ENCODE measurements around the gene APBA3.

APBA3 gene

DNA sequence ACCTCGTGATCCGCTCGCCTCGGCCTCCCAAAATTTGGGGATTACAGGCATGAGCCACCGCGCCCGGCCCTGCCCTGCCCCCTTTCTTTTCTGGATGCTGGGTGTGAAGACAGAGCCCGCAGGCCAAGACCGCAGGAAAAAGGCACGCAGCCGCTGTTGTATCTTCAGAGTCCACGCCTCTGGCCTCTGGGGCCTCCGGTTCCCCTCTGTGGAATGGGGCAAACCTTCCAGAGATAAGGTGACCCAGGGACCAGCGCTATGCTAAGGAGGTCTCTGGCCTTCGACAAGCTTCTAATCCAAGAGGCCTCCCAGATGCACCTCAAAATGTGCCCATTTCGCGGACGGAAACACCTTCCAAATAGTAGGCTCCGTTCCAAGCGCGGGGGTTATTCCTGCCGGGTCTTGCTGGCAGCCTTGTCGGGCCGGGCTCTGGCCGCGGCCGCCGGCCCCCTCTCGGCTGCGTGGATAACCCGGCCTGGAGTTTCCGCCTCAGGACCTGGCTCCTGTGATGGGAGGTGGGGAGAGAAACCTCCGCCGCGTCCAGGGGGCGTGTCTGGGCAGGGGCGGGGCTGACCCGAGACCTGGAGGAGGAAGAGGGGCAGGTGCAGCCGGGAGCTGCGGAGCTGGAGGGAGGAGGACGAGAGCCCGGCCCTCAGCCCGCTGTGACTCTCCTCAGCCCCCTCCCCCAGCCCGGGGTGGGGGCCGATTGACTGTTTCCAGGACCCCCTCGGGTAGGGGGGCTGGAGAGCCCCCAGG is 40.2 kb downstream of the APBA3 start:
- WGBS, 2 experiments, result 24 to 26% methylated on average over 46 of the region's 46 CpGs
- Histone ChIP-seq H3K27ac (ENCODE audit: insufficient read depth, low read depth, low read length, poor library complexity, severe bottlenecking) (no peak overlapping the region), H3K4me3 (ENCODE audit: insufficient read depth, low read depth, low read length) (peak overlapping the region; percentile 48), H3K27me3 (ENCODE audit: control insufficient read depth, insufficient read depth, low read length, poor library complexity, severe bottlenecking) (peaks cover 15% of the 10 kb centered on the region), H3K4me1 (ENCODE audit: control insufficient read depth, insufficient read depth, low read length) (peaks cover 6% of the 10 kb centered on the region), H3K36me3 (ENCODE audit: control insufficient read depth, insufficient read depth, low read length) (no peaks in the 10 kb centered on the region), H3K9me3 (ENCODE audit: control insufficient read depth, low read length) (no peaks in the 10 kb centered on the region)

DNA sequence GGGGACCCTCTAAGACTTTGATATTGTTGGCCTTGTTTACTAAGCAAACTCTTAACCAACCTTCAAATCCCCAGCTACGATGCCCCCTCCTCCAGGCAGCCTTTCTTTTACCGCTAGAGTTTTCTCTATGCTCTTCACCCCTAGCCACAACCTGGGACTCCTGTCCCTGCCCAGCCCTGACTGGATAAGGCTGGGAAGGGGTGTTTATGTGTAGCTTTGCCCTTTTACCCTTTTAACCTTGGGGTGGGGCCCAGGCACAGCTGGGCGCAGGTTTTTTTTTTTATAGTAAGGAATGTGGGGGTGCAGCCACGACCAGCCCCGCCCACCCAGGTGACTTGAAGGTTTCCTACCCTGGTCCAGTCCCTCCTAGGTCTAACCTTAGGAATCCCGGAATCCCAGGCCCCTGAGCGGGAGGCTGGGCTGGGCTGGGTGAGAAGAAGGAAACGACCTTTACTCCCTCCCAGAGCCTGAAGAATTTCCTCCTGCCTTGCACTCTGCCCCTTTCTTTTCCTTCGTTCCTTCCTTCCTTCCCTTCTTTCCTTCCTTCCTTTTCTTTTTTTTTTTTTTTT is 41.1 kb downstream of the APBA3 start:
- no peak overlapping the region for H3K4me3 ChIP-seq (ENCODE audit: insufficient read depth, low read depth, low read length)
- no peak overlapping the region for H3K27ac ChIP-seq (ENCODE audit: insufficient read depth, low read depth, low read length, poor library complexity, severe bottlenecking)
- 33 to 43% methylated on average over 9 of the region's 9 CpGs for WGBS, 2 experiments
- no peaks in the 10 kb centered on the region for H3K36me3 ChIP-seq (ENCODE audit: control insufficient read depth, insufficient read depth, low read length)
- H3K27me3 ChIP-seq (ENCODE audit: control insufficient read depth, insufficient read depth, low read length, poor library complexity, severe bottlenecking), result peaks cover 15% of the 10 kb centered on the region
- H3K4me1 ChIP-seq (ENCODE audit: control insufficient read depth, insufficient read depth, low read length), result peaks cover 6% of the 10 kb centered on the region
- no peaks in the 10 kb centered on the region for H3K9me3 ChIP-seq (ENCODE audit: control insufficient read depth, low read length)

DNA sequence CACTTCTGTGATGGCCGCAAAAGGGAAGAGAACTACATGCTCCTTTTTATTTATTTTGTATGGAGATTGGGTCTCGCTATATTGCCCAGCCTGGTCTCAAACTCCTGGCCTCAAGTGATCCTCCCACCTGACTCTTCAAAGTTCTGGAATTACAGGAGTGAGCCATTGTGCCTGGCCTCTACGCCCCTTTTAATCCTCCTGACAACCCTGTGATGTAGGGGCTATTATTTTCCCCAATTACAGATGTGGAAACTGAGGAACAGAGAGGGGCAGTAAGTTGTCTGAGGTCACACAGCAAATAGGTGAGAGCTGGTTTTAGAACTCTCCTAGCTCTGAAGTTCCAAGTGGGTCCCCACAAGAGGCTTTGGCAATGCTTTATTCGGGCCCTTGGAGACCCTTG is 41.6 kb downstream of the APBA3 start:
- WGBS, 2 experiments, result 89 to 92% methylated on average over 4 of the region's 4 CpGs
- Histone ChIP-seq H3K9me3 (ENCODE audit: control insufficient read depth, low read length) (no peaks in the 10 kb centered on the region), H3K4me3 (ENCODE audit: insufficient read depth, low read depth, low read length) (no peak overlapping the region), H3K36me3 (ENCODE audit: control insufficient read depth, insufficient read depth, low read length) (no peaks in the 10 kb centered on the region), H3K27ac (ENCODE audit: insufficient read depth, low read depth, low read length, poor library complexity, severe bottlenecking) (no peak overlapping the region), H3K4me1 (ENCODE audit: control insufficient read depth, insufficient read depth, low read length) (peaks cover 6% of the 10 kb centered on the region), H3K27me3 (ENCODE audit: control insufficient read depth, insufficient read depth, low read length, poor library complexity, severe bottlenecking) (peaks cover 15% of the 10 kb centered on the region)

GRCh38 chr19:3716147-3716668 is 45.3 kb downstream of the APBA3 start:
- H3K4me3 ChIP-seq (ENCODE audit: insufficient read depth, low read depth, low read length), result no peak overlapping the region
- H3K27ac ChIP-seq (ENCODE audit: insufficient read depth, low read depth, low read length, poor library complexity, severe bottlenecking), result no peak overlapping the region
- no peaks in the 10 kb centered on the region for H3K36me3 ChIP-seq (ENCODE audit: control insufficient read depth, insufficient read depth, low read length)
- WGBS, 2 experiments, result 88 to 94% methylated on average over 16 of the region's 16 CpGs
- H3K9me3 ChIP-seq (ENCODE audit: control insufficient read depth, low read length), result no peaks in the 10 kb centered on the region
- H3K27me3 ChIP-seq (ENCODE audit: control insufficient read depth, insufficient read depth, low read length, poor library complexity, severe bottlenecking), result no peaks in the 10 kb centered on the region
- H3K4me1 ChIP-seq (ENCODE audit: control insufficient read depth, insufficient read depth, low read length), result no peaks in the 10 kb centered on the region

DNA sequence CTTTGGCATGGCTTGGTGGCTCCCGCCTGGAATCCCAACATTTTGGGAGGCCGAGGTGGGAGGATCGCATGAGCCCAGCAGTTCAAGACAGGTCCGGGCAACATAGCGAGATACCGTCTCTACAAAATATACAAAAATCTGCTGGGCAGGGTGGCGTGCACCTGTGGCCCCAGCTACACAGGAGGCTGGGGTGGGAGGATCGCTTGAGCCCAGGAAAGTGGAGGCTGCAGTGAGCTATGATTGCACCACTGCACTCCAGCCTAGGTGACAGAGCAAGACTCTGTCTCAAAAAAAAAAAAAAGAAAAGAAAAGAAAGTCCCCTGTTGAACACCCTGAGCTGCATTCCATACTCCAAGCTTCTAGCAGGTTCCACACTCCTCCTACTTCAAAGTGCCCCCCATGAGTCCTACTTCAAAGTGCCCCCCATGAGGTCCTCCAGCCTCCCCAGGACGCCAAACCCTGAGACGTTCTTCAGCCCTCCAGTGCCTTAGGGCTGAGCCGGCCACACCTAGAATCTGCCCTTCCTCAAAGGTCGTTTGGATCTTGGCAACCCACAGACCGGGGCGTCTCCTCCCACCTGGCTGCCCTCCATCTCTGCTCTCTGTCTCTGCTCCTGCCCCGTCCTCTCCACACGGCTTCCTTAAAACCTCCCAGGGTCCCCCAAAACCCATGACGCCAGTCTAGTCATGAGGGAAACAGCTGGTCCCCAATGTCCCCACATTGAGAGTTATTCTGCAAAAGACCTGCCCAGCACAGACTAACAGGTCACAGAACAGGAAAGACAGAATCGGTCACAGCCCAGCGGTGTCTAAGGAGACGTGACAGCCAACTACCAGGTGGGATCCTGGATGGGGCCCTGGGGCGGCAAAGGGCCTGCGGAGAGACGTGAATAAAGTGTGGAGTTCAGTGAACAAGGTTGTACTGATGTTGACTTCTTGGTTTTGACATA is 48.6 kb downstream of the APBA3 start:
- no peak overlapping the region for H3K27ac ChIP-seq (ENCODE audit: insufficient read depth, low read depth, low read length, poor library complexity, severe bottlenecking)
- no peaks in the 10 kb centered on the region for H3K9me3 ChIP-seq (ENCODE audit: control insufficient read depth, low read length)
- H3K4me3 ChIP-seq (ENCODE audit: insufficient read depth, low read depth, low read length), result no peak overlapping the region
- no peaks in the 10 kb centered on the region for H3K36me3 ChIP-seq (ENCODE audit: control insufficient read depth, insufficient read depth, low read length)
- H3K27me3 ChIP-seq (ENCODE audit: control insufficient read depth, insufficient read depth, low read length, poor library complexity, severe bottlenecking), result peaks cover 6% of the 10 kb centered on the region
- H3K4me1 ChIP-seq (ENCODE audit: control insufficient read depth, insufficient read depth, low read length), result peaks cover 7% of the 10 kb centered on the region
- 77 to 78% methylated on average over 23 of the region's 23 CpGs for WGBS, 2 experiments

- Histone ChIP-seq H3K4me3 (ENCODE audit: insufficient read depth, low read depth, low read length) (no peak overlapping the region), H3K36me3 (ENCODE audit: control insufficient read depth, insufficient read depth, low read length) (no peaks in the 10 kb centered on the region), H3K27me3 (ENCODE audit: control insufficient read depth, insufficient read depth, low read length, poor library complexity, severe bottlenecking) (peaks cover 6% of the 10 kb centered on the region), H3K4me1 (ENCODE audit: control insufficient read depth, insufficient read depth, low read length) (peaks cover 7% of the 10 kb centered on the region), H3K9me3 (ENCODE audit: control insufficient read depth, low read length) (no peaks in the 10 kb centered on the region), H3K27ac (ENCODE audit: insufficient read depth, low read depth, low read length, poor library complexity, severe bottlenecking) (no peak overlapping the region)
- WGBS, 2 experiments, result 66 to 68% methylated on average over 20 of the region's 20 CpGs
These were observed 51.2 kb downstream of the APBA3 start for GRCh38 chr19:3710265-3710812.

DNA sequence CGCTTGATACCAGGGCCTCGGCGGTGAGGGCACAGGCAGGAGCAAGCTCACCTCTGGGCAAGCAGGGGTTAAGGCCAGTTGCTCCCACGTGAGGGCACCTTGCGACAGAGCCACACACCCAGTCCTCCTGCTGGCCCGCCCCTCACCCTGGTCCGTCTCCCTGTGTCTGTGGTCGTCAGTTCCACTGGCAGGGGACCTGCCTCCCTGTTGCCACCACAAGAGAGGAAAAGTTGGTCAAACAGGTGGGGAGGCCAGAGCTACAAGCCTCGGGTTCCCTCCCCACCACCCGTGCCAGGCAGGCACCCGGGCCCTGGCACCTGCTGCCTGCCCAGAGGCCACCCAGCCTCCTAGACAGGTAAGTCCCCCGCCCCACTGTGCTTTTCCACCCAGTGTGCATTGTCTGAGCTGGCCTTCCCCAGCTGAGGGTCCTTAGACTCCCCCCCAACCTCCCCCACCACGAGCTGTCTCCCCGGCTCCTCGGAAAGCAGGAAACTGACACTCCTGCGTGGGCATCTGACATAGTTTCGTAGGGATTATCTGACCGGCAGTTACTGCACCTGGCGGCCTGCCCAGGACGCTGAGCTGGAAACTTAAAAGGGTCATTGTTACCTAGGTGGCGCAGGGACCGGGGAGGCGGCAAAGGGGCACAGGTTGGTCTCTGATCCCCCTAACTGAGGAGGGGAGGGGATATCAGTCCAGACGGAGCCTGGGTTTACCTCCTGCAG is 53.1 kb downstream of the APBA3 start, which contains the start of gene TJP3:
Gene TJP3, plus strand, starts transcription at position 178 of the 725 bp plus-strand sequence. CDS start 20,049 bp downstream, outside the sequence.
- Histone ChIP-seq H3K27ac (ENCODE audit: insufficient read depth, low read depth, low read length, poor library complexity, severe bottlenecking) (no peak within 1 kb of the TSS), H3K36me3 (ENCODE audit: control insufficient read depth, insufficient read depth, low read length) (no peaks in the 10 kb centered on the region), H3K4me1 (ENCODE audit: control insufficient read depth, insufficient read depth, low read length) (peaks cover 7% of the 10 kb centered on the region), H3K9me3 (ENCODE audit: control insufficient read depth, low read length) (no peaks in the 10 kb centered on the region), H3K4me3 (ENCODE audit: insufficient read depth, low read depth, low read length) (no peak within 1 kb of the TSS), H3K27me3 (ENCODE audit: control insufficient read depth, insufficient read depth, low read length, poor library complexity, severe bottlenecking) (peaks cover 6% of the 10 kb centered on the region)
- 59 to 60% methylated on average over 24 of the region's 24 CpGs for WGBS, 2 experiments

DNA sequence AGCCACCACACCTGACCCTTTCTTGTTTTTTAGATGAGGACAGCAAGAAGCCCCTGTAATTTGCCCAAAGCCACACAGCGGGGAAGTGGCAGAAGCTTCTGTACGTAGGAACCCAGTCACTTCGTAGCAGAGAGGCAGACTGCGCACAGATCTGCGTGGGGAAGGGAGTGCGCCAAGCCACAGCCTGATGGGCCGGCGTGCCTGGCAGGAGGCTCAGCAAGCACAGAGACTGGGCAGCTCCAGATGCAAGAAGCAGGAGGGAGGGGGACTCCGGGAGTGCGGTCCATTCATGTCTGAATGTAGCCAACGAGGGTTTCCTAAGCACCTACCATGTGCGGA is 53.7 kb downstream of the APBA3 start:
- Histone ChIP-seq H3K27ac (ENCODE audit: insufficient read depth, low read depth, low read length, poor library complexity, severe bottlenecking) (no peak overlapping the region), H3K4me1 (ENCODE audit: control insufficient read depth, insufficient read depth, low read length) (peaks cover 7% of the 10 kb centered on the region), H3K27me3 (ENCODE audit: control insufficient read depth, insufficient read depth, low read length, poor library complexity, severe bottlenecking) (peaks cover 6% of the 10 kb centered on the region), H3K9me3 (ENCODE audit: control insufficient read depth, low read length) (no peaks in the 10 kb centered on the region), H3K36me3 (ENCODE audit: control insufficient read depth, insufficient read depth, low read length) (no peaks in the 10 kb centered on the region), H3K4me3 (ENCODE audit: insufficient read depth, low read depth, low read length) (no peak overlapping the region)
- 86% methylated on average over 12 of the region's 12 CpGs for WGBS, 2 experiments

- Histone ChIP-seq H3K27ac (ENCODE audit: insufficient read depth, low read depth, low read length, poor library complexity, severe bottlenecking) (no peak overlapping the region), H3K4me3 (ENCODE audit: insufficient read depth, low read depth, low read length) (no peak overlapping the region), H3K9me3 (ENCODE audit: control insufficient read depth, low read length) (no peaks in the 10 kb centered on the region), H3K4me1 (ENCODE audit: control insufficient read depth, insufficient read depth, low read length) (no peaks in the 10 kb centered on the region), H3K27me3 (ENCODE audit: control insufficient read depth, insufficient read depth, low read length, poor library complexity, severe bottlenecking) (no peaks in the 10 kb centered on the region), H3K36me3 (ENCODE audit: control insufficient read depth, insufficient read depth, low read length) (no peaks in the 10 kb centered on the region)
- WGBS, 2 experiments, result 45 to 46% methylated on average over 1 of the region's 1 CpG
These were observed 60.3 kb downstream of the APBA3 start for GRCh38 chr19:3701200-3701599.

Measured in ectodermal cell (in vitro differentiated cells).